Cardiac muscle cell (in vitro differentiated cells and primary cell): ENCODE data around the gene TIMM13. TPM values are rescaled to one million over a fixed set of nuclear protein-coding genes. Genes with fewer than 3 reads are reported as not detected.
A peak's percentile ranks its signal among the peaks of the same experiment; 100 is the strongest.
"Not testable (repeated sequence)": the region's sequence is repeated elsewhere in the genome, so short reads cannot be mapped to it uniquely, and the experiment has no call there.

ENCODE experiments used
- DNase-seq, 2 donors: peaks; one replicate each; pipeline versions ENCODE4 v3.0.0 to v3.0.0-alpha.2; 2010 to 2017; ENCODE audit warnings: low read depth in 1 of 2, low spot score in 1 of 2
- H3K27ac ChIP-seq: fragments of 200-600 bp; sonication (generic); 2 replicates; pipeline ENCODE4 v1.5.1; 2016
- H3K27me3 ChIP-seq: fragments of 200-600 bp; sonication (generic); 2 replicates; pipeline ENCODE4 v1.6.0; 2016; ENCODE audit warnings: control low read depth
- H3K36me3 ChIP-seq: fragments of 200-600 bp; sonication (generic); 2 replicates; pipeline ENCODE4 v1.5.1; 2016; ENCODE audit warnings: control low read depth
- H3K4me1 ChIP-seq: fragments of 200-600 bp; sonication (generic); 2 replicates; pipeline ENCODE4 v1.8.1; 2017; ENCODE audit warnings: low read depth, mild to moderate bottlenecking, mixed run types
- H3K4me3 ChIP-seq: fragments of 200-600 bp; sonication (generic); 2 replicates; pipeline ENCODE4 v1.5.1; 2016; ENCODE audit warnings: mild to moderate bottlenecking
- H3K9me3 ChIP-seq: fragments of 200-600 bp; sonication (generic); 2 replicates; pipeline ENCODE4 v1.5.1; 2017; ENCODE audit warnings: low read depth, mild to moderate bottlenecking, control low read depth
- polyA plus RNA-seq: library from polyadenylated mRNA; unstranded; fragments of >200 nt; fragmentation: Nextera tagmentation; extraction: Ambion mirVana; gene quantifications from 2 replicates; pipeline ENCODE4 v1.2.1, GENCODE V29; 2016
- total RNA-seq: library from RNA; depleted of rRNA; stranded (reverse); fragments of >200 nt; gene quantifications from 2 replicates; pipeline ENCODE4 v1.2.3, GENCODE V29; 2016
- TF ChIP-seq, protein P1 (sequence below): IDR thresholded peaks from 2 replicates; pipeline ENCODE4 v1.5.1; 2012; ENCODE audit warnings: low read depth, mild to moderate bottlenecking, low read length

The TIMM13 gene
- total and polyA plus RNA-seq, 2 experiments from 2014 or later: 76.7 to 292 TPM

DNA sequence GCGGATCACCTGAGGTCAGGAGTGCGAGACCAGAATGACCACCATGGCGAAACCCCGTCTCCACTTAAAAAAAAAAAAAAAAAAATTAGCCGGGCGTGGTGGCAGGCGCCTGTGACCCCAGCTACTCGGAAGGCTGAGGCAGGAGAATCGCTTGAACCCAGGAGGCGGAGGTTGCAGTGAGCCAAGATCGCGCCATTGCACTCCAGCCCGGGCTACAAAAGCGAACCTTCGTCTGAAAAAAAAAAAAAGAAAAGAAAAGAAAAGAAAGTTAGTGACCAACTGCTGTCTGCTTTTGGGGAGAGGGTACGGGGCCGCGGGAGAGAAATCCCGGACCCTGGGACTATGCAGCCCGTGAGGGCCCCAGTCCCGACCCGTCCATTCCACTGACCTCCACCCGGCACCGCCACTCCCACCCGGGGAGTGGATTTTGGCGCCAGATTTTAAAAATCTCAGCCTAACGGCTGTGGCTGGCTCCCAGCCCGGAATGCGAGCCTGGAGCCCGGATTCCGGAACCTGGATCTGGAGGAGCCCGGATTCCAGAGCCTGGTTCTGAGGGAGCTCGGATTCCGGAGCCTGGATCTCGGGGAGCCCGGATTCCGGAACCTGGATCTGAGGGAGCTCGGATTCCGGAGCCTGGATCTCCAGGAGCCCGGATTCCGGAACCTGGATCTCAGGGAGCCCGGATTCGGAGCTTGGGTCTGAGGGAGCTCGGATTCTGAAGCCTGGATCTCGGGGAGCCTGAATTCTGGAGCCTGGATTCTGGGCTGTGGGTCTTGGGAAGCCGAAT, 35.4 kb upstream of the TIMM13 start:
- H3K36me3 ChIP-seq: no peaks in the 10 kb centered on the region
- TF ChIP-seq, protein P1, sequence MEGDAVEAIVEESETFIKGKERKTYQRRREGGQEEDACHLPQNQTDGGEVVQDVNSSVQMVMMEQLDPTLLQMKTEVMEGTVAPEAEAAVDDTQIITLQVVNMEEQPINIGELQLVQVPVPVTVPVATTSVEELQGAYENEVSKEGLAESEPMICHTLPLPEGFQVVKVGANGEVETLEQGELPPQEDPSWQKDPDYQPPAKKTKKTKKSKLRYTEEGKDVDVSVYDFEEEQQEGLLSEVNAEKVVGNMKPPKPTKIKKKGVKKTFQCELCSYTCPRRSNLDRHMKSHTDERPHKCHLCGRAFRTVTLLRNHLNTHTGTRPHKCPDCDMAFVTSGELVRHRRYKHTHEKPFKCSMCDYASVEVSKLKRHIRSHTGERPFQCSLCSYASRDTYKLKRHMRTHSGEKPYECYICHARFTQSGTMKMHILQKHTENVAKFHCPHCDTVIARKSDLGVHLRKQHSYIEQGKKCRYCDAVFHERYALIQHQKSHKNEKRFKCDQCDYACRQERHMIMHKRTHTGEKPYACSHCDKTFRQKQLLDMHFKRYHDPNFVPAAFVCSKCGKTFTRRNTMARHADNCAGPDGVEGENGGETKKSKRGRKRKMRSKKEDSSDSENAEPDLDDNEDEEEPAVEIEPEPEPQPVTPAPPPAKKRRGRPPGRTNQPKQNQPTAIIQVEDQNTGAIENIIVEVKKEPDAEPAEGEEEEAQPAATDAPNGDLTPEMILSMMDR: no peak
- peak; percentile 94 to 98 for DNase-seq
- no peaks in the 10 kb centered on the region for H3K9me3 ChIP-seq
- peak overlapping the region; percentile 28 for H3K4me3 ChIP-seq
- H3K27me3 ChIP-seq: no peaks in the 10 kb centered on the region
- H3K27ac ChIP-seq: peak overlapping the region; percentile 63
- H3K4me1 ChIP-seq: no peaks in the 10 kb centered on the region

GRCh38 chr19:2461751-2462634, 34.6 kb upstream of the TIMM13 start:
- no peaks in the 10 kb centered on the region for H3K27me3 ChIP-seq
- no peaks in the 10 kb centered on the region for H3K9me3 ChIP-seq
- H3K4me1 ChIP-seq: no peaks in the 10 kb centered on the region
- peak; percentile 48 to 71 for DNase-seq
- H3K36me3 ChIP-seq: no peaks in the 10 kb centered on the region
- TF ChIP-seq, protein P1: peak; percentile 18
- H3K27ac ChIP-seq: no peak overlapping the region
- peak overlapping the region; percentile 28 for H3K4me3 ChIP-seq

GRCh38 chr19:2460245-2460644, 32.9 kb upstream of the TIMM13 start:
- DNase-seq: no peak
- H3K4me3 ChIP-seq: no peak overlapping the region
- no peaks in the 10 kb centered on the region for H3K27me3 ChIP-seq
- TF ChIP-seq, protein P1: no peak
- H3K9me3 ChIP-seq: no peaks in the 10 kb centered on the region
- no peak overlapping the region for H3K27ac ChIP-seq
- H3K36me3 ChIP-seq: no peaks in the 10 kb centered on the region
- no peaks in the 10 kb centered on the region for H3K4me1 ChIP-seq

- H3K36me3 ChIP-seq, H3K27ac ChIP-seq, H3K4me1 ChIP-seq, H3K4me3 ChIP-seq, H3K9me3 ChIP-seq, H3K27me3 ChIP-seq, DNase-seq: not testable (repeated sequence)
Observed at GRCh38 chr19:2458776-2459175, 31.4 kb upstream of the TIMM13 start.

GRCh38 chr19:2458054-2458453, 30.7 kb upstream of the TIMM13 start:
- Histone ChIP-seq H3K9me3 (no peaks in the 10 kb centered on the region), H3K4me3 (no peak overlapping the region), H3K27me3 (no peaks in the 10 kb centered on the region), H3K36me3 (no peaks in the 10 kb centered on the region), H3K4me1 (no peaks in the 10 kb centered on the region), H3K27ac (no peak overlapping the region)
- TF ChIP-seq, protein P1: no peak
- DNase-seq: no peak
